GM19452 (cell line): ENCODE data around the gene TRIM37.
"Not testable (repeated sequence)": the region's sequence is repeated elsewhere in the genome, so short reads cannot be mapped to it uniquely, and the experiment has no call there.

ENCODE experiments used
- ATAC-seq: cut with Tn5 transposase; IDR thresholded peaks from one replicate; pipeline ENCODE4 v1.9.1; 2021; ENCODE audit not compliant: unreplicated experiment

The TRIM37 gene

DNA sequence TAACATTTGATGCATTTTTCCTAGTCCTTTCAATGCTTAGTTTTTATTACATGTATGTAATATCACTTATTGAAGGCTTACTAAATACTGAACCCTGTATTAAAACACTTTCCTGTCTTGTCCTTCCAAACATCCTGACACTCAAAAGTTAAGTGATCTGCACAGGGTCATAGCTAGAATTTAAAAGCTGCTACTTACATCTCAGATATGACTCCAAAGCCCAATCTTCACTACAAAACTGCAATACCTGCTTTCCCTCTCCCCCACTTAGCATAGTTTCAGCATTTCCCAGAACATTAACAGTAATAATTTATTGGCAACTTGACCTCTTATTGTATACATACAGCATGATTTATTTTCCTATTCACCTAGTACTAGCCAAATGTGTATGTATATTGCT is 4.3 kb upstream of the TRIM37 start:
- ATAC-seq = no peak

DNA sequence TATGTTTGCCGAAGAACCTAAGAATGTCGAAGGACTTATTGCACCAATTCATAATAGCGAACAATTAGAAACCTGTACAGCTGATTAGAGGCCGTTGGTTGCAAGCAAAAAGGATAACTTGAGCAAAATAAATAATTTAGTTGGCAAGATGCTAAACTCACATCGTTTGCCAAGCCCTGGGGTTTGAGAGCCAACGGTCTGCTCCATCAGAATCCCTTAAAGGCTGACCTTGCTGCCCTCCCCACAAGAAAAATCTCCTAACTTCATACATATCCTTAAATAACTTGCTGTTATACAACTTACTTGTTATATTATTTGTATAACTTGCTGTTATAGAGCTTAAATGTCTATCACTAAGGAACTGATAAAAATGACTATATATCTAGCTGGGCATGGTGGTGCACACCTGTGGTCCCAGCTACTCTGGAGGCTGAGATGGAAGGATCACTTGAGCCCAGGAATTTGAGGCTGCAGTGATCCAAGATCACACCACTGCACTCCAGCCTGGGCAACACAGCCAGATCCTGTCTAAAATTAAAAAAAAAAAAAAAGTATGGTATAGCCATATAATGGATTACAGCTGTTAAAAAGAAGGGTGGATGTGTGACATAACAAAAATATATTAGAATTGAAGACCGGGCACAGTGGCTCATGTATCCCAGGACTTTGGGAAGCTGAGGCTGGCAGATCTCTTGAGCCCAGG is 1.9 kb upstream of the TRIM37 start:
- no peak for ATAC-seq

DNA sequence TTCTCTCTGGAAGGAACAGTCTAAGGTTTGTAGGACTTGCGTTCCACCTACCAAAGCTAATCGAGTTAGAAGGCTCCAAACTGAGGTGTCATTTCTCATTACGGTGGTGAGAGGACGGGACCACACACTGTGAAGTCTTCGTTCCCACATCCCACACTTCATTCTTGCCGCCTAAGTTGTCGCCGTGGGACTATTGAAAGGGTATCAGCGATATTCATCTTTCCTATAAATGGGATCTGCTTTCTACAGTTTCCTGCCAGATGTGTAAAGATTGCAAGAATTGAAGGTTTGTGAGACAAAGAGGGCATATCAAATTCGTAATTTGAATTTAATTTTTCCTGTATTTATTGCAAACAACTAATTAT is 608 bp upstream of the TRIM37 start:
- no peak for ATAC-seq

DNA sequence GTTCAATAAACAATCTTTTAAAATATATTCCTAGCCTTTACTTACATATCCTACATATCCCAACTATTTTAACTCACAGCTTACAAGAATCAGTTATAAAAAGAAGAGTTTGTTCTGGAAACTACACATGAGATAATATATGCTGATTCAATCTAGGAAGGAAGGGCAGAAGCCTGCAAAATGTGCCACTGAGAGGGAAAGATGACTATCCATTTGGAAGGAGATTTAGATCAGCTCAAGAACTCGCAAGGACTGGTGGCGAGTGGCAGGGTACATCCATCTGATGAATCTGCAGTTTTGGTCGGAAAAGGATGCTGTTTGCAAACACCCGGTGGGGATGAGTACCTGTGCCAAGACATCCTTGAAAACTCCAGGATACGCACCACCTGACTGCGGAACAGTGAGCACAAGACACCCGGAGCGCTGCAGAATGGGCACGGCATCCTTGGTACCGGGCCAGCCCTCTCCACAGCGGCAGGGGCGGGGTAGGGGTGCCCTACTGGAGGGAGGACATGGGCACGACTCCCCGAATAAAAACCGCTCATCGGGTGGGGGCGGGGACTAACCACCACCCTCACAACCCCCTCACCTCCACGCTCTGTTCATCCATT is 723 bp downstream of the TRIM37 start:
- ATAC-seq = peak; percentile 13

DNA sequence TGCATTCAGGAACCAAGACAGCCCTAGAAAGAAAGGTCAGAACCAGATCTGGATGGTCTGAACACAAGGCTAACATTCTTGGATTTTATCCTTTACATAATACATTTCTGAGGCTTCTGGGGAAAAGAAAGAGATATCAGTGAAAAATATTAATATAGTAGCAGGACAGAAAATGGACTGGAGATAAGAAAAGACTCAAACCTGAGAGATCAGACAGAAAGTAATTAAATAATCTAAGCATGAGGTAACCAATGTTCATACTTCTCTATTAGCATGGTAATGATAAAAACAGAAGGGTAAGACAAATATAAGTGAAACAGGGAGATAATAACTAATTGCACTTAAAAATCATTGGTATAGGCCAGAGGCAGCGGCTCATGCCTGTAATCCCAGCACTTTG is 5.5 kb downstream of the TRIM37 start:
- no peak for ATAC-seq

DNA sequence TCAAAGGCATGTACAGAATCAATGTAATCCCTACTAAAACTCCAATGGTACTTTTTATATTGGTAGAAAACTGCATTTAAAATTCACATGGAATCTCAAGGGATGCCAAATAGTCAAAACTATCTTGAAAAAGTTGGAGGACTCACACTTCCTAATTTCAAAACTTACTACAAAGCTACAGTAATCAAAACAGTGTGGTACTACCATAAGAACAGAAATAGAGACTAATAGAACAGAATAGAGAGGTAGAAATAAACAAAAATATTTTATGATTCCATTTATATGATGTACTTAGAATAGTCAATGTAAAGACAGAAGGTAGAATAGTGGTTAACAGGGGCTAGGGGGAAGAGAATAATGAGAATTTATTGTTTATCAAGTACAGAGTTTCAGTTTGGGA is 8.8 kb downstream of the TRIM37 start:
- no peak for ATAC-seq

DNA sequence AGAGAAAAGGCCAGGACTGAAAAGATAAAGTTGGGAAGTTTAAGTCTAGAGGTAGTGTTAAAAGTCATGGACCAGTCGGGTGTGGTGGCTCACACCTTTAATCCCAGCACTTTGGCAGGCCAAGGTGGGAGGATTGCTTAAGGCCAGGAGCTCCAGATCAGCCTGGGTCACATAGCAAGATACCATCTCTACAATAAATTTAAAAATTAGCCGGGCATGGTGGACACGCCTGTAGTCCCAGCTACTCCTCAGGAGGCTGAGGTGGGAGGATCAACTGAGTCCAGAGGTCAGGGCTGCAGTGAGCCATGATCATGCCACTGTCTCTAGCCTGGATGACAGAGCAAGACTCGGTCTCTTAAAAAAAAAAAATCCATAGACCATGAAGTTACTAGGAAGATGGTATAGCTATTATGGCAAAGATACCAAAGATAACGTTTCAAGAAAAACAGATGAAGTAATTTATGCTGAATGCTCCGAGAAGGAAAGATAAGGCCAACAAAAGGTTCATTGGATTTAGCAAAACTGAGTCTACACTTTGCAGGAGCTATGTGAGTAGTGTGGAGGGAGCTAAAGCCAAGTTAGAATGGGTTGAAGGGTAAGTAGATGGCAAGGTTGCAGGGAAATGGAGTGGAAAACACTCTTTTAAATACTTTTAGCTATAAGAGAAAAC is 11.7 kb downstream of the TRIM37 start:
- no peak for ATAC-seq

- no peak for ATAC-seq
Measured at GRCh38 chr17:59093702-59094231, 12.9 kb downstream of the TRIM37 start.

GRCh38 chr17:59093145-59093701 is 13.5 kb downstream of the TRIM37 start:
- no peak for ATAC-seq

DNA sequence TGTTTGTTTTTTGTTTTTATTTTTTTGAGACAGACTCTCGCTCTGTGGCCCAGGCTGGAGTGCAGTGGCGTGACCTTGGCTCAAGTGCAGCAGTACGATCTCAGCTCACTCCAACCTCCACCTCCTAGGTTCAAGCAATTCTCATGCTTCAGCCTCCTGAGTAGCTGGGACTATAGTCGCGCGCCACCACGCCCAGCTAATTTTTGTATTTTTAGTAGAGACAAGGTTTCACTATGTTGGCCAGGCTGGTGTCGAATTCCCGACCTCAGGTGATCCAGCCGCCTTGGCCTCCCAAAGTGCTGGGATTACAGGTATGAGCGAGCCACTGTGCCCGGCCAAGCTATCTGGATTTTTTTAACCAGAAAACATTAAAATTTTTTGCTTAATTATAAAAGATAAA is 16.1 kb downstream of the TRIM37 start:
- not testable (repeated sequence) for ATAC-seq

DNA sequence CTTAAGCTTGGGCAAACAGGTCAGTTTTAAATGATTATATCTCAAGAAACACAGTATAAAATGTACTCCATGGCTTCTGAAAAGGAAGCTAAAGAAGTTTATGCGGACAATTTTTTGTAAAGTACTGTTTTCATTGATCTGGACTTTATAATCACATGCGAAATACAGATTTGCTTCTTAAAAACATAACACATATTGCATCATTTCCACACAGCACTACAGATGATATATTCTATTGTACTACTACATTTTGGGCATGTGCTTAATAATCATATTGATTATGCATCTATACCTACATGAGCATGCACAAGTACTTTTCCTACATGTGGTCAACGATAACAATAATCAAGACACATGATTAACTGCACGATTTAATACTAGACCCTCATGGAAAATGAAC is 22.5 kb downstream of the TRIM37 start:
- no peak for ATAC-seq

GRCh38 chr17:59074494-59074893 is 32.2 kb downstream of the TRIM37 start:
- no peak for ATAC-seq

- ATAC-seq = no peak
Measured at GRCh38 chr17:59073972-59074371, 32.7 kb downstream of the TRIM37 start.

DNA sequence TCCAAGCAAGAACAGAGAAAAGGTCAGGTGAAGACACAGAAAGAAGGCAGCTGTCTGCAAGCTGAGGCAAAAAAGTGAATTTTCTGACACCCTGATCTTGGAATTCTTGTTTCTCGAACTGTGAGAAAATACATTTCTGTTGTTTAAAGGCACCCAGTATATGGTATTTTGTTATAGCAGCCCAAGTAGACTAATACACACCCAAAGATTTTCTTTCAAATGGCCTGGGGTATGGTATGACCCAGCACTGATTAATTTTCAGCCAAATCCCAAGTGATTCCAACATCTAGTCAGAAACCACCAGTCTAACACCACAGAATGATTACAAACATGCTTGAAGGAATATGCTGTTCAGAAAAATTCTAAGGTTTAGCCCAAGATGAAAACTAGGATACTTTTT is 36.8 kb downstream of the TRIM37 start:
- ATAC-seq = no peak

GRCh38 chr17:59067756-59068155 is 38.9 kb downstream of the TRIM37 start:
- ATAC-seq = peak; percentile 61

GRCh38 chr17:59067340-59067739 is 39.3 kb downstream of the TRIM37 start:
- ATAC-seq = no peak

DNA sequence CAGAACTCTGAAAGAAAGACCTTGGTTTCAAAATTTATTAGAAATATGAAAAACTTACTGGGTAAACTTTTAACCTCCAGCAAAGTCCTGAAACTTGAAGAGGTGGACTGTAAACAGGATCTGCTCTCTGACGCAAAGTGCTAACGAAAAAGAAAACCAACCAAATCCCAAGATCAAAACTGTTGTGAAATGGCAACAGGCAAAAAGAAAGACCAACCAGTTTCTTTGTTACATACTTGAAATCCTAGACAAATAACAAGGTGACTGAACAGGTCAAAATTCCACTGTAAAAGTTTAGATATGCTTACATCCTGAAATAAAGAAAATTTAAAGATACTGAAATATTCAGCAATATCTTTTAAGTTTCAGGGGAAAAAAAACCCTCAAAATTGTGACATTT is 44.2 kb downstream of the TRIM37 start:
- ATAC-seq = no peak

DNA sequence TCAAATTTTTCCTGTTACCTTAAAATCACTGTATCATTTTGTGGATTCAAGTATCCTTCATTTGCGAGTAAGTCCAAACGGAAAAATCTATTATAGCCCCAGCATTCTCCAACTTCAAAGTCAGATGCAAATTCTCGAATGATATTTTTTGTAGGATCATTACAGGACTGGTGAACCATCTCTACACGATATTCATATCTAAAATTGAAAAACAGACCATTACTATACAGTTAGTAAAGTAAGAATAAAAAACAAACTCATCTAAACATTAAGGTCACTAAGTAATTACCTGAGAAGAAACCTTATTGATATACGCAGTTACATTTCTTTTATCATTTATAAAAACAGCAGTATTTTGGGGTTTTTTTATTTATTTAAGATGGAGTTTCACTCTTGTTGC is 49.8 kb downstream of the TRIM37 start:
- ATAC-seq = no peak

GRCh38 chr17:59049798-59050197 is 56.9 kb downstream of the TRIM37 start:
- ATAC-seq = no peak

- ATAC-seq = no peak
Measured at GRCh38 chr17:59047616-59048015, 59.1 kb downstream of the TRIM37 start.

DNA sequence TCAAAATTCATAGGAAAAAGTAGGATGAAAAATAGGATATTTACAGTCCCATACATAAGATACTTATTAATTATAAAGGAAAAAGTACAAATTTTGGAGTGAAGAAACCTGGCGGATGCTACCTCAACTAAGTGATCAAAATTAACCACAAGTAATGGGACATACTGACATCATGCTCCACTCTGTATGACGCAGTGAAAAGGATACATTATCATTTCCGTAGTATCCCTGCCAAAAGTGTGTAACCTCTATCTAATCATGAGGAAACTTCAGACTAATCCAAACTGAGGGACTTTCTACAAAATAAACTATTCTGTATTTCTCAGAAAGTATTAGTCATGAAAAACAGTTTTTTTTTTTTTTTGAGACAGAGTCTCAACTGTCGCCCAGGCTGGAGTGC is 60.5 kb downstream of the TRIM37 start:
- ATAC-seq = no peak

GRCh38 chr17:59038734-59039133 is 67.9 kb downstream of the TRIM37 start:
- no peak for ATAC-seq
